GM18511 (cell line): ENCODE data around the gene COL23A1.
"Not testable (repeated sequence)": the region's sequence is repeated elsewhere in the genome, so short reads cannot be mapped to it uniquely, and the experiment has no call there.

Experiments
- ATAC-seq: cut with Tn5 transposase; IDR thresholded peaks from one replicate; pipeline ENCODE4 v1.9.1; 2021; ENCODE audit warnings: mild to moderate bottlenecking, moderate library complexity; ENCODE audit not compliant: unreplicated experiment

COL23A1 gene

GRCh38 chr5:178515776-178516503, 74.3 kb downstream of the COL23A1 start:
- no peak for ATAC-seq

DNA sequence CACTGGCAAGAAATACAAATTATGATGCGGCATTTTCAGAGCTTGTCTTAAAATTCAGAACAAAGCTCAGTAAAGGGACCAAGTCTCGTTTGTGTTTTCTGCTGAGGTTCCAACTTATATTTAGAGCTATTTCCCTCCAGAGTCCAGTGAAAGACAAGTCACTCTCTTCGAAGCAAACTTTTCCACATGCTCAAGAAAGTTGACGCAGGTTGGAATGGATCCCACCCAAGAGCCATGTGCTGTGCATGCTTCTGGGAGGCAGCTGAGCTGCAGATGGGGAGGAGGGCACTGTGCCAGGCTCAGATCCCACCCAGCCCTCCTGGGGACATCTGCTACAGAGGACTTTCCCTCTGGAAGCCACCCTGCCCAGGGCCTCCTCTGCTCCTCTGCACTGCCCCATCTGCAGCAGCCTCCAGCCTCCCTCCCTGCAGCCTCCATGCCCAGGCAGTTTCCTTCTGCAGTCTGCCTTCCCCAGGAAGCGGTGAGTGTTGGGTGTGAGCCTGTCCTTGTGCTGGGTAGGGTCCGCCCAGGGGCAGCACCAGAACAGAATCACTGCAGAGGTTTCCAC, 75.3 kb downstream of the COL23A1 start:
- no peak for ATAC-seq

DNA sequence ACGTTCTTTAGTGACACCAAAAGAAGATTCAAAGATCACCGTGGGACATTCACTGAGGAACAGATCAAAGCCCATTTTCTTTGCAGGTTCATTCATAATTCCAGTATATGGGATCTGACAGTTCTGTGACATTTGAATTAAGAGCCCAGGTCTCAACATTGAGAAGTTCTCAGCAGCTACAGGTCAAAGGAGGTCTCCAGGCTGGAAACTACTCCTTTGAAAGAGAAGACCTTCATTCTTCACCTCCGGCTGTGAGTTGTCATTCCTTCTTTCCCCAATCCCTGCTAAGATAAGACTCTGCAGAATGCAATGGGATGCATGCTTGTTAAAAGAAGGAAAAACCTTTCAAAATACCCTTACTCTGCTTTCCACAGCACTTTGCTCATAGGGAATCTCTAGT, 79.0 kb downstream of the COL23A1 start:
- no peak for ATAC-seq

DNA sequence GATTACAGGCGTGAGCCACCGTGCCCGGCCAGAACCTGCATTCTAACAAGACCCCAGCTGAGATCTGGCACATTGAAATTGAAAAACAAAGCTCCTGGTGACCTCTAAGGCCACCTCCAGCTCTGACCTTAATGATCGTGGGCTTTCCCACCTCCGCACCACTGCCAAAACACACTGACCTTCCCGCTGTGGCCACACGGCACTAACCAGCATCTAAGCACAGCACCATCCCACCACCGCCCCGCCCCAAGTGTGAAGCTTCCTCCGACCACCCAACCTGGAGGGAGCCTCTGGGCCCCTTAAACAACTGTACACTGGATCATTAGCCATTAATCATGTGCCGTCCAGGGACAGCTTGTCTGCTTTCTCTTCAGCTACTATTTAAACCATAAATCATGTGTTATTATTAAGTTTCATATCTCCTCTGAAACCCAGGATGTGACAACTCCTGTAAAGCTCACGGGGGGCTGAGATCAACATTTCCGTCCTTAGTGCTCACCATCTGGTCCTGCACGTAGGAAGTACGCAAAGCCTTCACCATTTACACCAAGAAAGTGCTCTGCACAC, 80.6 kb downstream of the COL23A1 start:
- ATAC-seq: no peak

DNA sequence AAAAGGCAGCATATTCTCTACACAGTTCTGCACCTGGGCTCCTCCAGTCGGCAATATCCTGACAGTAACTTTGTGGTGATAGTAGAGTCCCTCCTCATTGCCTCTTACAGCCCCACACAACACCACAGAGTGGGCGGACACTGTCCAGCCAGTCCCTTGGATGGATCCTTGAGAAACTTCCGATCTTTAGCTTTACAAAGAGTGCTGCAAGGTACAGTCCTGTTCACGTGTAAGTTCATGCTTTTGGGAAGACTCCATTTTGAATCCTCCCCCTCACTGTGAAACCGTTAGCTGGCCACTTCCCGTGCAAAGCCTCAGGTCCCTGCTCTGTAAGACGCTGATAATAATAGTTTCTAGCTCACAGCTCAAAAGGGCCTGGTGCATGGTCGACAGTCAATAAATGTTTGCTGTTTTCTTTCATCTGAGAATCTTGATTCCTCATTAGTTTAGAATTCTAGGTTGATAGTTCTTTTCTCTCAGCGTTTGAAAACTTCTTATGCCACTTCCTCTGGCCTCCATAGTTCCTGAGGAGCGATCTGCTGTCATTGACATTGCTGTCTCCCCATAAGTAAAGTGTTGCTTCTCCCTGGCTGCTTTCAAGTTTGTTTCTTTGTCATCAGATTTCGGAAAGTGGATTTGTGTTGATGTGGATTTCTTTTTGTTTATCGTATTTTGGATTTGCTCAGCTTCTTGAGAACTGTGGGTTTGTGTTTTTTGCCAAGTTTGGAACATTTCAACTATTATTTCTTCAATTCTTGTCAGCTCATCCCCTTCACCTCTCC, 82.9 kb downstream of the COL23A1 start:
- no peak for ATAC-seq

GRCh38 chr5:178505639-178506407, 84.4 kb downstream of the COL23A1 start:
- ATAC-seq: no peak

GRCh38 chr5:178504340-178504960, 85.7 kb downstream of the COL23A1 start:
- no peak for ATAC-seq

DNA sequence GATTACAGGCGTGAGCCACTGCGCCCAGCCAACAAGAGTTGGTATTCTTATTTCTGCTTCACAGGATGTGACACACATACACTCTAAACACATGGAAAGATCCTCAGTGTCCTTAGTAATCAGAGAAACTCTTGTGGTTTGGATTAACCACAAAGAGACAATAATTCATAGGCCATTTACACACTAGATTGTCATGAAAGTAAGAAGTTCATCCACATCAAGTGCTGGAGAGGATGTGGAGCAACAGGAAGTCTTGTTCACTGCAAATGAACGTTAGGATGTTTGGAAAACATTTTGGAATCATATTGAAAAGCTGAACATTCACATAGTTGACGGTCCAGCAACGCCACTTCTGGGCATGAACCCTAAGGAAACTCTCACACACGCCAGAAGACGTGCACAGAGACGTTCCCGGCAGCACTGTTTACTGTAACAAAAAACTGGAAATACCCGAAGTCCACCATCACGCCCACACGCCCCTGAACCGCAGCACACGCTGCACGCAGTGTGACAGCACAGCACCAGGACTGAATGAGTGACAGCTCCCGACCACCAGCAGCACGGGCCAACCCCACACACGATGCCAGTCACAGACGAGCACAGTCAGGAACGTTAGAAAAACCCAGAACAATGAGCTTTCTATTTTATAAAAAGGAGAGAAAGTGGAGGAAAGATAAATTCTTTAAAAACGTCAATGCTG, 87.6 kb downstream of the COL23A1 start:
- no peak for ATAC-seq

GRCh38 chr5:178499352-178499751, 90.8 kb downstream of the COL23A1 start:
- ATAC-seq: no peak

GRCh38 chr5:178496642-178497041, 93.6 kb downstream of the COL23A1 start:
- ATAC-seq: no peak

DNA sequence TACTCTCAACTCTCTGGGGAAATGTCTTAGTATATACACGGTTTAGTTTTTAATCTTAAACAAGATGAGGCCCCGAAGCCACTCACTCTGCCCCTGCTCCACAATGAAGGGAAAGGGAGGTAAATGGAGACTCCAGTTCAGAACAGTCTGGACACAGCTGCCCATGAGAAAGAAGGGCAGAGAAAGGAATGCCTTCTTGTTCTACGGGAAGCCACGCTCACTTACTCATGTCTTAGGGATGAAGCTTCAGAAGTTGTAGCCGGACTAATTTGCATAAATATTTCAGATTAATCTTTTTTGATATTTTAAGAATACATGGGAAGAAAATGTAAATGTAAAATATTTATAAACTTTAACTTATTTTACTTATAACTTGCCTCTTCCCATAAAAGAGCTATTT, 94.0 kb downstream of the COL23A1 start:
- ATAC-seq: no peak

DNA sequence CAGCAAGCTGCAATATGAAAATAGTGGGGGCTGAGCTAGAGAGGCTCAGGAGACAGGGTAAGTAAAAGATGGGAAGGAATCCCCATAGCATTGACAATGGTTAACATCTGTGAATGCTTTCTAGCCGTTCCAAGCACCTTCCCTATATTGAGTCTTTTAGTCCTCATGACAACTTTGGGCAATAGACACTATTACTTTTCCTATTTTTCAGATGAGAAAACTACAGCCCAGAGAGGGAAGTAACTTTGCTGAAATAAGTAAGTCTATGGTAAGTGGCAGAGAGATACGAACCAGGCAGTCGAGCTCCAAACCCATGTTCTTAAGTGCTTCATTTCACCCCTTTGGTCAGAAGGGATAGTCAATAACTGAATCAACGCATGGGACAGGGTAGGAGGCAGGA, 94.5 kb downstream of the COL23A1 start:
- ATAC-seq: no peak

DNA sequence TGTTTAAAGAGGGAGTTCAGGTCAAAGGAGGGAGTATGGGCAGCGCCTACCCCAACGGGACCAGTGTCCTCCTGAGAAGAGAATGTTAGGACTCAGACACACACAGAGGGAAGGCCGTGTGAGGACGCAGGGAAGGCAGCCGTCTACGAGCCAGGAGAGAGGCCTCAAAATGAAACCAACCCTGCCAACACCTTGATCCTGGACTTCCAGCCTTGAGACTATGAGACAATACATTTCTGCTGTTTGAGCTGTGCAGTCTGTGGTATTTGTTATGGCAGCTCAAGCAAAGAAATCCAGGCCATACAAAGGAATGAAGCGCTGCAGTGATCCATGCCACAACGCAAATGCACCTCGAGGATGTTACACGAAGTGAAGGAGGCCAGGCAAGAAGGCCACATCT, 97.9 kb downstream of the COL23A1 start:
- ATAC-seq: no peak

GRCh38 chr5:178490935-178491652, 99.1 kb downstream of the COL23A1 start:
- ATAC-seq: no peak

DNA sequence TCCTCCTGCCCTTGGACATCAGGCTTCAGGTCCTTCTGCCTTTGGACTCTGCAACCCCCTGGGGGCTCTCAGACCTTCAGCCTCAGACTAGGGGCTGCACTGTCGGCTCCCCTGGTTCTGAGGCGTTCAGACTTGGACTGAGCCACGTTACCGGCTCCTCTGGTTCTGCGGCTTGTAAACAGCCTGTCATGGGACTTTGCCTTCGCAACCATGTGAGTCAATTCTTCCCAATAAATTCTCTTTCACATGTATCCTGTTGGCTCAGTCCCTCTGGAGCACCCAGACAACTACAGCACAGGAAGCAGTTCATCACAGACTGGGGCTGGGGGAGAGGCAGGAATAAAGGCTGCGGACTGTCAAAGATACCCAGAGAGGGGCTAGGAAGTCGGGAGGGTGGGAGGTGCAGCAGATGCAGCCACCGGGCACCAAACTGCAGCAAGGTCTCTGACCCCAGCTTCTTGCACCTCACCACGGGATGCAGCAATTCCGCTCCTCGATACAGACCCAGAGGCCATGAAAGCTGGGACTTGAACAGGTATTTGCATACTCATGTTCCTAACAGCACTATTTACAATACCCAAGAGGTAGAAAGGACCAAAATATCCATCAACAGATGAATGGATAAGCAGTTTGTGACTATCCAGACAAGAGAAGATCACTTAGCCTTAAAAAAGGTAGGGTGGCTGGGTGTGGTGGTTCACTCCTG, 100.8 kb downstream of the COL23A1 start:
- no peak for ATAC-seq

- ATAC-seq: no peak
Measured at GRCh38 chr5:178488696-178489095, 101.5 kb downstream of the COL23A1 start.

DNA sequence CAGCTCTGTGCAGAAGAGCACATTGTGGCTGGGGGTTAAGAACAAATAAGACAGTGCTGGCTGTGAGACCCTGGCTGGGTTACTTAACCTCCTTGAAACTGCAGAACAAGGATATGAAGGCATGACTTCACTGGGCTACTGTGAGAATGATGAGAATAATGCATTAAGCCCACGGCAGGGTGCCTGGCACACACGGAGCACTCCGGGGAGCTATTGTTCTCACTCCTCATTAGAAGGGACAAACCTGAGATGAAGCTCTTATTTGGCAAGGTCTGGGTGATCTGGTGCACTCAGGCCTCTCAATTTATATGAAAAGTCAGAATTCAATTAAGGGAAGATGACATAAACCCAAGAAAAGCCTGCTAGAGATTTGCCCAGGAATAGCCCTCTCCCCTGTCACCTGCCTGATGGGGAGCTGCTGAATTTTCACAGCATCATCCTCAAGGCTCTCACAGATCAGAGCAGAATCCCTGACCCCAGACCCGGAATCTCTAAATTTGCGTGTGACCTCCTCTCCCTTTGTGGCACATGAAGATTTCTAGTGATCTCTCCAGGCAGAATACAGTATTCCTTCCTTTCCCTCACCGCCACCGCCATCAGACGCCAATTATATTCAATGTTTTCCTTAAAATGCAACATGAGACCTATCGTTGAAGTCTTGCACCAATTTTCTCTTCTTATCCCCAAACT, 102.1 kb downstream of the COL23A1 start:
- ATAC-seq: no peak

GRCh38 chr5:178486878-178487512, 103.2 kb downstream of the COL23A1 start:
- not testable (repeated sequence) for ATAC-seq
